DMS 273 (cell line): ENCODE data around the gene AQP10.
"Not testable (repeated sequence)": the region's sequence is repeated elsewhere in the genome, so short reads cannot be mapped to it uniquely, and the experiment has no call there.

Experiments used
- DNase-seq: peaks from one replicate; lab custom pipeline; 2025; ENCODE audit not compliant: unreplicated experiment; lab: John Stamatoyannopoulos, UW

AQP10 gene

DNA sequence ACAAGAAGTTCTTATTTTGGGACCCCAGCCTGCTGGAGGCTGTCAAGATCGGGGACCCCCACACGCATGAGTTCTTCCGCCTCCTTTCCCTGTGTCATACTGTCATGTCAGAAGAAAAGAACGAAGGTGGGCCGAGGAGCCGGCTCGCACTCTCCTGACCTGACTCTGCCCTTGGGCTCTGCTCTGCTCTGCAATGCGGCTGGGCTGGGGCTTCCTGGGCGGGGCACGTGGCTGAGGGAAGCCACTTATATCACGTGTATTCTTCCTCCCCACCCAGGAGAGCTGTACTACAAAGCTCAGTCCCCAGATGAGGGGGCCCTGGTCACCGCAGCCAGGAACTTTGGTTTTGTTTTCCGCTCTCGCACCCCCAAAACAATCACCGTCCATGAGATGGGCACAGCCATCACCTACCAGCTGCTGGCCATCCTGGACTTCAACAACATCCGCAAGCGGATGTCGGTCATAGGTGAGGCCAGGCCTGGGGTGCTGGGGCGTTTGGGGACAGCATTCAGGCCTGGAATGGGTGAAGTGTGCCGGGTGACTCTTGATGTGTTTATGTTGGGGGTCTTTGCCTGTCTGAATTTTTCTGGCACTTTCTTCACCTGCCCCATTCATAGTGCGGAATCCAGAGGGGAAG lies 22.1 kb downstream of the AQP10 start:
- DNase-seq = no peak

DNA sequence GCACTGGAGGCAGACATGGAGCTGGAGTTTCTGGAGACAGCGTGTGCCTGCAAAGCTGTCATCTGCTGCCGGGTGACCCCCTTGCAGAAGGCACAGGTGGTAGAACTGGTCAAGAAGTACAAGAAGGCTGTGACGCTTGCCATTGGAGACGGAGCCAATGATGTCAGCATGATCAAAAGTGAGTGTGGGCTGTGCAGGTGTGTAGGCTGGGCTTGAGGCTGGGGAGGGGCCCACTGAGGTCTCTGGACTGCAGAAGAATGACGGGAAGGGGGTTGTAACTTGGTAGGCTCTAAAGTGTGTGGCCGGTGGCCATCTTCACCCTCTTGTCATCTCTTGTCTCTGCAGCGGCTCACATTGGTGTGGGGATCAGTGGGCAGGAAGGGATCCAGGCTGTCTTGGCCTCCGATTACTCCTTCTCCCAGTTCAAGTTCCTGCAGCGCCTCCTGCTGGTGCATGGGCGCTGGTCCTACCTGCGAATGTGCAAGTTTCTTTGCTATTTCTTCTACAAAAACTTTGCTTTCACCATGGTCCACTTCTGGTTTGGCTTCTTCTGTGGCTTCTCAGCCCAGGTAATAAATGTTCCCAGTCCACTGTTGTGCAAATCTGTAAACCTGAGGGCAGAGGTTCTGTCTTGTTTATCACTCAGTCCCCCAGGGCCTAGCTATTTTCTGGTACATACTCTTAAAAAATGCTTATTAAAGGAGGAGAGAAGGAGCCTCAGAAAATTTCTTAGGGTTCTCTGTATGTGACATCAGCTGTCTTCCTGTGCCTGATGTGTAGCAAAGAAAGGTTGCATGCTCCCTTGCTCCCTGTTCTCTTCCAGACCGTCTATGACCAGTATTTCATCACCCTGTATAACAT lies 24.3 kb downstream of the AQP10 start:
- DNase-seq = peak; percentile 78

DNA sequence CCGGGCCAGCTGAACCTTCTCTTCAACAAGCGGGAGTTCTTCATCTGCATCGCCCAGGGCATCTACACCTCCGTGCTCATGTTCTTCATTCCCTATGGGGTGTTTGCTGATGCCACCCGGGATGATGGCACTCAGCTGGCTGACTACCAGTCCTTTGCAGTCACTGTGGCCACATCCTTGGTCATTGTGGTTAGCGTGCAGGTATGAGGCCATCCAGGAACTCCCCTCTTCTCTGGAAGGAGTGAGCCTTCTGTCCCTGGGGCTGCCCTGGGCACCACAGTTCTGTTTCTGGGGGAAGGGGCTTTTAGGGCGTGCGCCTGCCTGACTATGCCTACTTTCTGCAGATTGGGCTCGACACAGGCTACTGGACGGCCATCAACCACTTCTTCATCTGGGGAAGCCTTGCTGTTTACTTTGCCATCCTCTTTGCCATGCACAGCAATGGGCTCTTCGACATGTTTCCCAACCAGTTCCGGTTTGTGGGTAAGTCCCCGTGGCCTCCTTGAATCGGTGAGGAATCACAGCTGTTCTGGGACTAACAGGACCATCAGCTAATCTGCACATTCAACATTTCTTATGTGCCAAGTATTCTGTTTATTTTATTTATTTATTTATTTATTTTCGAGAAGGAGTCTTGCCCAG lies 25.5 kb downstream of the AQP10 start:
- no peak for DNase-seq

DNA sequence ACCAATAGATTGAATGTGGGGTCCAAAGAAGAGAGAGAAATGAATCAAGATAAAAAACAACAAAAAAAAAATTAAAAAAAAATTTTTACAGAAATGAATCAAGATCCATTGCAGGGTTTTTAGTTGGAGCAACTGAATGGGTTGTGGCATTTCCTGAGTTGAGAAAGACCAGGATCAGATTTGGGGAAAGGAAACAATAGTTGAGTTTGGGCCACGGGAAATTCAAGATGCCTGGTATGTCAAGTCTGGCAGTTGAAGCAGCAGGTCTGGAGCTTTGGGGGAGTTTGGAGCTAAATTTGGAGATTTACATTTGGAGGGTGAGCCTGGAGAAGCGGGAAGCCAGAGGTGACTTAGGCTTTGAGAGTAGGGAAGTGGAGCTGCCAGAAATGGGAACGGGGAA lies 27.1 kb downstream of the AQP10 start:
- no peak for DNase-seq

DNA sequence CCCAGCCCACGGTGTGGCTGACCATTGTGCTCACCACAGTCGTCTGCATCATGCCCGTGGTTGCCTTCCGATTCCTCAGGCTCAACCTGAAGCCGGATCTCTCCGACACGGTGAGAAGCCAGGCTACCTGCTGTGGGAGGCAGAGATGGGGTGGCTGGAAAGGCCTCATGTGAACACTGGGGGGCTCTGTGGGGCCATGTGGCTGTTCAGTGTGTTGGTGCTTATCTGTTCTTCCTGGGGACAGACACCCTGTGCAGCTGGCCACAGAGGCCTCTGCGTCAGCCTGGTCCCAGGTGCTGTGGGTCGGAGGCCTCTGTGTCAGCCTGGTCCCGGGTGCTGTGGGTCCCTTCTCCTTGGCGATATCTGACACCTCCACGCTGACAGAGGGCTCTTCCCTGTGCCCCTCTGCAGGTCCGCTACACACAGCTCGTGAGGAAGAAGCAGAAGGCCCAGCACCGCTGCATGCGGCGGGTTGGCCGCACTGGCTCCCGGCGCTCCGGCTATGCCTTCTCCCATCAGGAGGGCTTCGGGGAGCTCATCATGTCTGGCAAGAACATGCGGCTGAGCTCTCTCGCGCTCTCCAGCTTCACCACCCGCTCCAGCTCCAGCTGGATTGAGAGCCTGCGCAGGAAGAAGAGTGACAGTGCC lies 27.7 kb downstream of the AQP10 start:
- DNase-seq = peak; percentile 39

DNA sequence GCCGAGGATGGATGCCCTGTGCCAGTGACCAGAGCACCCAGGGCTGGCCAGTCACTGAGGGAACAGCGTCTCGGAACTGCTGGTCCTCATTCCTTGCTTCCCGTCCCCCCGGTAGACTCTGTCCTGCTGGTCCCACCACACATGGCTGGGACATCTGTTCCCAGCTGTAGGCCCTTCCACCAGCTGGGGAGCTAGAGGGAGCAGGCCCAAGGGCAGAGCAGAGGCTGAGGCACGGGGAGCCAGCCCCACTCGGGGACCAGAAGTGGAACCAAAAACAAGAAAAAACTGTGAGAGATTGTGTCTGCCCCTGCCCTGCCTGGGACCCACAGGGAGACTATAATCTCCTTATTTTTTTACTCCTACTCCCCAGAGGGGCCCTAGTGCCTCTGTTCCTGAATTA lies 28.2 kb downstream of the AQP10 start:
- peak; percentile 53 for DNase-seq

DNA sequence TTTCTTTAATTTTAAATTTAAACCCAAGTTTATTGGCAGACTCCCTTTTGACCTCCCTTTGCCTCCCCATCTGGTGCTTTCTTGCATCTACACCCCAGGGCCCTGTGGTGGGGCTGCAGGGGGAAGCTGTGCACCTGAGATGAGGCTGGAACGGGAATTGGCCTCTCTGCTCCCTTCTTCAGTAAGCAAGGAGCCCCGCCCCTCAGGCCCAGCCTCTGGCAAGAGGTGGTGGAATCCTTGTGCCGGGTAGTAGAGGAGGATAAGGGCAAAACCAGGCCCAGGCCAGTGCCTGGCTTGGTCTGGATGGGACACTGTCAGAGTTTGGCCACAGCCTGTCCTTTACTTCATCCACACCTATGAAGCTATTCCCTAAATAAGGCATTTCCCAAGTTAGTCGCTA lies 29.5 kb downstream of the AQP10 start:
- DNase-seq = peak; percentile 47

DNA sequence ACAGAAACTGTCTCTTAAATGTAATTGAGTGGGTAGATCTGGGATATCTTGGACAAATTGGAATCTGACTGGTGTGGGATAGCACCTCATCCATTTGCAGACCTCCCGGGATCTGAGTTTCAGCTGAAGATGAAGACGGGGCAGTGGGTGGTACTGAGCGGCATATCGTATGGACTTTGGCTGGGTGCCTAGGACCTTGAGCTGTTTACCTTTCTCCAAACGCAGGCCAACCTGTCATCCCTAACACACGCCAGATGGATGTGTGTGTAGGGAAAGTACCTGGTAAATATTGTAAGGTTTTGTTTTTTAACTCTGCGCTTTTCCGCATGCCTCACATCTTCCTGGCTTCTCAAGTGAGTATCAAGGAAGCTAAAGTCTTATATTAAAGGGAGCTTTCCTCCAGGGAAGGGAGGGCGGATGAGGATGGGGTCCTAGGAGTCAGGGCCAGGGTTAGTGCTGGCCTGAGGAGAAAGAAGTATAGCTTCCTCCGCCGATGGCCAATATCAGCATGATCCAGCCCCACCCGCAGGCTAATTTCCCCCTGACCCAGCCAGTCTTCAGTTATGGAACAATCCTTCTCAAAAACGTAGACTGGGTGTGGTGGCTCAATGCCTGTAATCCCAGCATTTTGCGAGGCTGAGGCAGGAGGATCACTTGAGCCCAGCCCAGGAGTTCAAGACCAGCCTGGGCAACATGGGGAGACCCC lies 30.6 kb downstream of the AQP10 start:
- DNase-seq = peak; percentile 87

DNA sequence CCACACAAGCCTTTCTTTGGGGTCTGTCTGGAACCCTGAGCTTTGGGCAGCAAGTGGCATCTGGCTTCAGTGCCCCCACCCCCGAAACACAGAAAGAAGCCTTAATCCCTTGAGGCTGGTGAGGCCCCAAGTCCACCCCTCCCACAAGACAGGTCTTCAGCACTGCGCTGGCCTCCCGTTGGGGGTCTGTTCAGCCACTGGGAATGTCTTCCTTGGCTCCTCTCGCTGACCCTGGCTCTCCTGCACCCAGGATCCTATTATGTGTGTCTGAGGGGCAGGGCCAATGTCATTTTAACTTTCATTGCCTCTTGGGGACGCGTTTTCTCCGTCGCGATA lies 31.3 kb downstream of the AQP10 start:
- DNase-seq = no peak

DNA sequence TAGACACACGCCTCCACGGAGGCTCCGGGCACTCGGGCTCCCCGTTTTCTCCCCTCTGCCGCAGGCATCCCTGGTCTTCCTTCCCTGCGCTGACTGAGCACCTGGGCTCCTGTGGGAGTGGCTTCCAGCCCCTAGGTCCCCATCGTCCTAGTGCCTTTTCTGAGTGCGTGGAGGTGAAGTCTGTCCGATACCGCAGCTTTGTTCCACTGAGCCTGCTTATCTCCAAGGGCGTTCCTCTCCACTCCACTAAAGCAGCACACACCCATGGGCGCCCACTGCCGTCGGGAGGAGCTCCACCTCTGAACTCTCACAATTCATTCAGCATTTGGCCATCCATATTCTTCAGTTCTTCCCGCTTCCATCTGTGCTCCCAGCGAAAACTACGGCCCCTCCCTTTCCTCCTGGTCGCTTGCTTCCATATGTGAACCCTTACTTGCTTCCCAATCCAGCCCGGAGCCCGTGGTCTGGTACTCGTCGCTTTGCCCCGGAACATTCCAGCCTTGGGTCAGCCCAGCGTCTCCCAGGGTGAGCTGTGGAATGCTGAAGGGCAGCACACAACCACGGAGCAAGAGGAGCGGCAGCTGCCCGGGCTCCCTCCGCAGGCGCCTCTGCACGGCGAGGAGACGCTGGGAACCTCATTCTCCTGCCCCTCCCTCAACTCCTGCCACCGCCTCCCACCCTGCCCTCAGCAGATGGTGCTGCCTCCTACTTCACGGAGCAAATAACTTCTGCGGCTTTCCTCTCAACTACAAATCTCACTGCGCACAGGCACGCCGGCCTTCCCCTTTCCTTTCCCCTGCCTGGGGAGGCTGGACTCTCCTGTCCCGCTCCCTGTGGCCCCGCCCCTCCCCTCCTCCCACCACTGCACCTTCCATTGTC lies 31.9 kb downstream of the AQP10 start:
- DNase-seq = peak; percentile 94

DNA sequence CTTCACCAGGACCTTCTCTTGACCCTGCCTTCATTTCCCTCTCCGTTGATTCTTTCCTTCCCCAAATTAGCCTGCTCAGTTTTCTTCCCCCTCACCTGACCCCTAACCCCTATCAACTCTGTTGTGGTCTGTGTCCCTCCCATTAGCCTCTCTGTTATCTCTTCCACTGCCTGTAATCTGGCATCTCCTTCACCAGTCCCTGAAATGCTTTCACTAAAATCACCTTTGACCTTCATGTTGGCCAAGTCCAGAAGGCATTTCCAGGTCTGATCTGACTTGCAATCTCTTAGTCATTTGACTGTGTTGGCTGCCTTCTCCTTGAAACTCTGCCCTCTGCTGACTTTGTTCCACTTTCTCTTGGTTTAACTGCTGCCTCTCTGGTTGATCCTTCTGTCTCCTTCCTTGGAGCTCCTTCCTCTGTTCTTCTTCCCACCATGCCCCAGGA lies 32.6 kb downstream of the AQP10 start:
- peak; percentile 65 for DNase-seq

DNA sequence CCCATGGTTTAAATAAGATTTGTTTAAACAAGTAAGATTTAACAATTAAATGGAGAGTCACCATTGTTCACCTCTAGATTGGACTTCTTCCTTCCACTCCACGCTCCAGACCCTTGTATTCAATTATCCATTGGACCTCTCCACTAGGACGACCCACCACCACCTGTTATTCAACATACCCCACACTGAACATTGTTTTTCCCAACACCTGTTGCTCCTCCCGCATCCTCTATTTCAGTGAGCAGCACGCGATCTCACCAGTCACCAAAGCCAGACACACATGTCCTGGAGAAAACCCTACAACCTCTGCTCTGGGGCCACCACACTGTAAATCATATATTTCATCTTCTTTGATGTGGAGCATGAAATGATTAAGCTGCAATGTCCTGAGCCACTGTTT lies 33.1 kb downstream of the AQP10 start:
- DNase-seq = no peak

DNA sequence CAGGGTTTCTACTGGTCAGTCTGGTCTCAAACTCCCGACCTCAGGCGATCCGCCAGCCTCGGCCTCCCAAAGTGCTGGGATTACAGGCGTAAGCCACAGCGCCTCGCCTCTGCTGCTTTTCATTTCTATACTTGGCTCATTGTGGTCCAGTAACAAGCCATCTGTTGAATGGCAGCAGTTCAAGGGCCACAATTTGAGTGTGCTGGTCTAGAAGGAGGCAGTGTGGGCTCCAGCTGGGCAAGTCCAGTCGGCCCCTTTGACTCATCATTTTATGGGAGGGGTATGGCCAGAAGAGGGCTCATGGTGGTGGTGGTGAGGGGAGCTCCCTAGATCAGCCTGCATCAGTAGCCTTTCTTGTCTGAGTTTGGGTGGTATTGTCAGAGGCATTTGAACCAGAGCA lies 37.6 kb downstream of the AQP10 start:
- DNase-seq = no peak

DNA sequence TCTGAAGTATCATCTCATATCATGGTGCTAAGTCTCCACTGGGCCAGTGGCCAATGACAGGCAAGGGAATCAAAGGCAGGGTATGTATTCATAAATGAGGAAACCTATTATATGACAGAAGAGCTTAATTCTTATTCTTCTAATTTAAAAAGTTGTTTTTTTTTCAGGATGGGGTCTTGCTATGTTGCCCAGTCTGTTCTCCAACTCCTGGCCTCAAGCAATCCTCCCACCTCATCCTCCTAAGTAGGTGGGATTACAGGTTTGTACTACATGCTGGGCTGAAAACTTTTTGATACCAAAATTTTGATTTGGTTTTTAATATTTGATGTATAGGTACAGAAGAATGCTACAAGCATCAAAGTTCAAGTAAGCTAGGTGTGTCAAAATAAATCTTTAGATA lies 39.4 kb downstream of the AQP10 start:
- DNase-seq = no peak

DNA sequence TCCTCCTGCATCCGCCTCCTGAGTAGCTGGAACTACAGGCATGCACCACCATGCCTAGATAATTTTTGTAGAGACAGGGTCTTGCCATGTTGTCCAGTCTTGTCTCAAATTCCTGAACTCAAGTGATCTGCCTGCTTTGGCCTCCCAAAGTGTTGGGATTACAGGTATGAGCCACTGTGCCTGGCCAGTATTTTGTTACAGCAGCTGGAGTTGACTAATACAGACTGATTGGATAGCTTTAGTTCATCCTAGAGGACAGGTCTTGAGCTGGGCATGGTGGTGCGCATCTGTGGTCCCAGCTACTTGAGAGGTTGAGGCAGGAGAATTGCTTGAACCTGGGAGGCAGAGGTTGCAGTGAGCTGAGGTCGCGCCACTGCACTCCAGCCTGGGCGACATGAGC lies 40.0 kb downstream of the AQP10 start:
- DNase-seq = not testable (repeated sequence)

DNA sequence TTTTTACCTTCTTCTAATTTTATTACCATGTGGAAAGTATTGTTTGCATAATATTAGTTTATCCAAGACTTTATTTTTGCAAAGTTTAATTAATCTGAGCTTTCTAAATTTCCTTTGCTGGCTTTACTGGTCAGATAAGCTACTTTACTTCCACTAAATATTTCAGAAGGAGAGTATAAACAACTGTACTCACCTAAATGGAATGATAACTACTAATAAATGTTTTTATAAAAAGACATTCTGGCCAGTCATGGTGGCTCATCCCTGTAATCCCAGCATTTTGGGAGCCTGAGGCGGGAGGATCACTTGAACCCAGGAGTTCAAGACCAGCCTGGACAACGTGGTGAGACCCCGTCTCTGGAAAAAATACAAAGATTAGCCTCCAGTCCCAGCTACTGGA lies 40.5 kb downstream of the AQP10 start:
- DNase-seq = no peak

DNA sequence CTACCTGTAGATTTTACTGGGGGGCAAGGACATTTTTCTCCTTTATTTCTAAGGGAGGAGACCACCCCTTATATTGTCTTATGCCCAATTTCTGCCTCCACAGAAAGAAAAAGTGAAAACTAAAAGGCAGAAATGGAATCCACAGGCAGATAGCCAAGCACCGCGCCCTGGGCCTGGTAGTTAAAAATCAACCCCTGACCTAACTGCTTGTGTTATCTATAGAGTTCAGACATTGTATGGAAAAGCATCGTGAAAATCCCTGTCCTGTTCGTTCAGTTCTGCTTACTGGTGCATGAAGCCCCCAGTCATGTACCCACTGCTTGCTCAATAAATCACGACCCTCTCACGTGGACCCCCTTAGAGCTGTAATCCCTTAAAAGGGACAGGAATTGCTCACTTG lies 50.5 kb downstream of the AQP10 start:
- DNase-seq = no peak

DNA sequence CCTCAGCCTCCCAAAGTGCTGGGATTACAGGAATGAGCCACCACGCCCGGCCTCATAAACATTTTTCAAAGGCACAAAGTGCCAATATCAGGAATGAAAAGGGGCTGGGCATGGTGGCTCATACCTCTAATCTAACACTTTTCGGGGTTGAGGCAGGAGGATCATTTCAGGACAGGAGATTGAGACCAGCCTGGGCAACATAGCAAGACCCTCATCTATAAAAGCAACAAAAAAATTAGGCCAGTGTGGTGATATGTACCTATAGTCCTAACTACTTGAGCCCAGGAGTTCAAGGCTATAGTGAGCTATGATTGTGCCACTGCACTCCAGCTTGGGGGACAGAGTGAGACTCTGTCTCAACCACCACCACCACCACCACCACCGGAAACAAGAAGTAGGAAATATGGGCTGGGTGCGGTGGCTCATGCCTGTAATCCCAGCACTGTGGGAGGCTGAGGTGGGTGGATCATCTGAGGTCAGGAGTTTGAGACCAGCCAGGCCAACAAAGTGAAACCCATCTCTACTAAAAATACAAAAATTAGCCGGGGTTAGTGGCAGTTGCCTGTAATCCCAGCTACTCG lies 53.0 kb downstream of the AQP10 start:
- DNase-seq = not testable (repeated sequence)
